ENCODE results near the gene EBP. TPM values are rescaled to one million over a fixed set of nuclear protein-coding genes. Genes with fewer than 3 reads are reported as not detected.

EBP gene
- total RNA-seq, 2 donors from 2014 or later, result 49.3 to 73.7 TPM

DNA sequence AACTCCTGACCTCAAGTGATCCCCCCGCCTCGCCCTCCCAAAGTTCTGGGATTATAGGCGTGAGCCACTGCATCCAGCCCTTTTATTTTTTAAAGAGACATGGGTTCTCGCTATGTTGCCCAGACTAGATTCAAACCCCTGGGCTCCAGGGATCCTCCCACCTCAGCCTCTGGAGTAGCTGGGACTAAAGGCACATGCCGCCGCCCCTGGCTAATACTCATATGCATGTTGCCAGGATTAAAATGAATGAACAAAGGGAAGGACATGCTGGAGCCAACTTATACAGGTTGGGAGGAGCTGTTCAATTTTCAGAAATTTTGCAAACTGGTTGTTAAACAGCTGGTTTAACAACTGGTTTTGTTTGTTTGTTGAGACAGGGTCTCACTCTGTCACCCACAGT, 47.0 kb upstream of the EBP start:
- Histone ChIP-seq H3K4me1 (peaks cover 0 to 7% of the 10 kb centered on the region in 2 donors), H3K27me3 (no peaks in the 10 kb centered on the region), H3K27ac (no peak overlapping the region), H3K36me3 (no peaks in the 10 kb centered on the region), H3K9me3 (peaks cover 0 to 5% of the 10 kb centered on the region in 2 donors), H3K4me3 (no peak overlapping the region)
- TF ChIP-seq, protein P1, sequence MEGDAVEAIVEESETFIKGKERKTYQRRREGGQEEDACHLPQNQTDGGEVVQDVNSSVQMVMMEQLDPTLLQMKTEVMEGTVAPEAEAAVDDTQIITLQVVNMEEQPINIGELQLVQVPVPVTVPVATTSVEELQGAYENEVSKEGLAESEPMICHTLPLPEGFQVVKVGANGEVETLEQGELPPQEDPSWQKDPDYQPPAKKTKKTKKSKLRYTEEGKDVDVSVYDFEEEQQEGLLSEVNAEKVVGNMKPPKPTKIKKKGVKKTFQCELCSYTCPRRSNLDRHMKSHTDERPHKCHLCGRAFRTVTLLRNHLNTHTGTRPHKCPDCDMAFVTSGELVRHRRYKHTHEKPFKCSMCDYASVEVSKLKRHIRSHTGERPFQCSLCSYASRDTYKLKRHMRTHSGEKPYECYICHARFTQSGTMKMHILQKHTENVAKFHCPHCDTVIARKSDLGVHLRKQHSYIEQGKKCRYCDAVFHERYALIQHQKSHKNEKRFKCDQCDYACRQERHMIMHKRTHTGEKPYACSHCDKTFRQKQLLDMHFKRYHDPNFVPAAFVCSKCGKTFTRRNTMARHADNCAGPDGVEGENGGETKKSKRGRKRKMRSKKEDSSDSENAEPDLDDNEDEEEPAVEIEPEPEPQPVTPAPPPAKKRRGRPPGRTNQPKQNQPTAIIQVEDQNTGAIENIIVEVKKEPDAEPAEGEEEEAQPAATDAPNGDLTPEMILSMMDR (IDR thresholded peaks at IDR 0.05), result no peak
- DNase-seq (ENCODE audit: low spot score), result no peak

DNA sequence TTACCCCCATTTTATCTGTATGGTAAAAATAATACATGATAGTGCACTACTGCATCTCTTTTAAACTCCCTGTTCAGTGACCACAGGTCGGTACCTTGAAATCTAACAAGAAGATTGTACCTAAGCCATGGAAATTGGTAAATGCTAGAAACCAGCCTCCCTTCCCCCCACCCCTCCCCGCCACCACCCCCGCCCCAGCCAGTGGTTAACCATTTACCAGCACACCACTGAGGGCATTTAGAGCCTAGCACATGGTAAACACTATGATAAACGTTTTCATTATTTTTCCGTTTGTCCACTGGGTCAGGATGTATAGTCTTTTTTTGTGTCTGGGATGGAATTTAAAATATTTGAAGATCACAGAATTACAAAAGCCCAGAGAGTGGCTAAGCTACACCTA, 46.3 kb upstream of the EBP start:
- Histone ChIP-seq H3K36me3 (no peaks in the 10 kb centered on the region), H3K27ac (peak overlapping the region in 1 of 2 donors; percentile 87), H3K27me3 (no peaks in the 10 kb centered on the region), H3K4me3 (peak overlapping the region; percentile 65 to 78), H3K4me1 (peaks cover 0 to 7% of the 10 kb centered on the region in 2 donors), H3K9me3 (peaks cover 0 to 5% of the 10 kb centered on the region in 2 donors)
- TF ChIP-seq, protein P1 (IDR thresholded peaks at IDR 0.05), result no peak
- no peak for DNase-seq (ENCODE audit: low spot score)

DNA sequence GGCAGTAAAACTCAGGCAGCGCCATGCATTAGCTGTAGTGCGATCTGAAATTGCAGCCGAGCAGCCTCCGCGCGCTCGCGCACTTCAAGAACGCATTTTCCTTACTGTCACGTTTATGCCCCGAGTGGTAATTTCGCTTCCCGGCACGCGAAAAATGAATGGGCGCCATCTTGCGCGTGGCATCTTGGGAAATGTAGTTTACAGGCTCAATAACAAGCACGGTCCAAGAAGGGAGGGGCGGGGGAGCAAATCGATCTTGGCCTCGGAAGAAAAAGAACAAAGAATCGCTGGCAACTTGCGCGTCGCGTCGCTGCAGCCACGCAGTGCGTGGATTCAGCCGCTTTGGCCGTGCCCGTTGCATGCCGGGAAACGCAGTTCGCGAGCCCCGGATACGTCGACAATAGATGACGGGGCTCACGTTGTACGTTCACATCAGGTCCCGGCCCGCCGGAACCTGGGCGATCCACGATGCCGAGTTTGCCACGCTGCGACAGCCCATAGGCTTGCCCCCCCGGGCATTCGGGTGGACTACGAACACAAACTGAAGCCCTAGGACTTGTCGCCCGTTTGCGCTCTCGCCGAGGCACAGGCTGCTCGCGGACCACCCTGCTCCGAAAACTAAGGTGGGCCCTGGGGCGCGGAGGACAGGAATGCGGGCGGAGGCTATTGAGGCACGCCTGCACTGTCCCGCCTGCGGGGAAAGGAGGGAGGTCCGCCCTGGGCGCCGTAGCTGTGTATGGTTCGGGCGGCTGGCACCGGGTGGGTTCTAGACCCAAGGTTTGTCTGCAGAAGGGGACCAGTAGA, 45.6 kb upstream of the EBP start, which contains the start of gene FTSJ1:
Gene FTSJ1 (plus strand): TSS at position 426 of the 804 bp plus-strand sequence. CDS start 1,849 bp downstream, outside the sequence.
- H3K4me3 ChIP-seq, result peak within 1 kb of the TSS; percentile 65 to 78
- TF ChIP-seq, protein P1 (IDR thresholded peaks at IDR 0.05), result no peak
- H3K36me3 ChIP-seq, result no peaks in the 10 kb centered on the region
- H3K27me3 ChIP-seq, result no peaks in the 10 kb centered on the region
- DNase-seq (ENCODE audit: low spot score), result peak; percentile 93
- peaks cover 0 to 5% of the 10 kb centered on the region in 2 donors for H3K9me3 ChIP-seq
- peaks cover 0 to 7% of the 10 kb centered on the region in 2 donors for H3K4me1 ChIP-seq
- peak within 1 kb of the TSS; percentile 78 to 87 for H3K27ac ChIP-seq

DNA sequence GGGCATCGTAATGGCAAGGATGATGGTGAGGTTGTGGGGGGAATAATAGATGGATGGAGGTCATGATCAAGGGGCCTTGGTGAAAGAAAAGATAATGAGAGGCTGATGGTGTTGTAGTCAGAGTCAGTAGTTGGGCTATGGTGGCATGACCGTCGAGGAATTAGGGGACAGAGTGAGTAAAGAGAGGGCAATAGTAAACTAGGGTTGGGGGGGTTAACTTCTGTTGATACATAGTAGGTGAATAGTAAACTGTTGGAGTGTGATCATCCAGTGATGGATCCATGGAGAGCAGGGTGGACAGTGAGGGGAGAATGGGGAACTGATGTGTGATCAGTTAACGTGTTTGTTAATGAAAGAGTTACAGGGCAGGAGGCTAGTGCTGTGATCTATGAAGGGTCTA, 44.7 kb upstream of the EBP start:
- Histone ChIP-seq H3K4me1 (peaks cover 0 to 7% of the 10 kb centered on the region in 2 donors), H3K27me3 (no peaks in the 10 kb centered on the region), H3K36me3 (no peaks in the 10 kb centered on the region), H3K9me3 (peaks cover 0 to 5% of the 10 kb centered on the region in 2 donors), H3K4me3 (peak overlapping the region; percentile 65 to 78), H3K27ac (peak overlapping the region in 1 of 2 donors; percentile 87)
- DNase-seq (ENCODE audit: low spot score), result no peak
- TF ChIP-seq, protein P1 (IDR thresholded peaks at IDR 0.05), result no peak

DNA sequence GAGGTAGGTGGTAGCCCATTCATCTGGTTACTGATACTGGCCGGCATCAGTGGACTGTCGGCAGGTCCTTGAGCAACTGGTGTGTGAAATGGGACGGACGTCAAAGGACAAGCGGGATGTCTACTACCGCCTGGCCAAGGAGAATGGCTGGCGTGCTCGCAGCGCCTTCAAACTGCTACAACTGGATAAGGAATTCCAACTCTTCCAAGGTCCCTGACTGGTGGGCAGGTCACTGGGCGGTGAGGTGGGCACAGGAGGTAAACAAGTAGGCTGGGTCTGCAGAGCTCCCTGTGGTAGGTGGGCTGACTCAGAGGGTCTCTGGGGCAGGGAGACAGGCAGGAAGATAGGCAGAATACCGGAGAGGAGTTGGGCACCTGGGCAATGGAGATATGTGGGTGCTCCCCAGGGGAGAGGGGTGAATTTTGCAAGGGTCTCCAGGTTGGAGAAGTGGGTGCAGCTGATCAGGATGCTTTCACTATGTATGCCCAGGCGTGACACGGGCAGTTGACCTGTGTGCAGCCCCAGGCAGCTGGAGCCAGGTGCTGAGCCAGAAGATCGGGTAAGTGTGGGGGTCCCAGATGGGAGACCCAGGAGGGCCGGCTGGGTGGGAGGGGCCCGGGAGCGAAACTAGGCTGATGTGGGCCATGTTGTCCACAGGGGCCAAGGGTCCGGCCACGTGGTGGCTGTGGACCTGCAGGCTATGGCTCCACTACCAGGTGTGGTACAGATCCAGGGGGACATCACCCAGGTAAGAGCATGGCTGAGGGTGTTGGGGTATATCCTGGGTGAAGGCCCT, 43.5 kb upstream of the EBP start:
- TF ChIP-seq, protein P1 (IDR thresholded peaks at IDR 0.05), result no peak
- peaks cover 0 to 7% of the 10 kb centered on the region in 2 donors for H3K4me1 ChIP-seq
- DNase-seq (ENCODE audit: low spot score), result no peak
- H3K27ac ChIP-seq, result no peak overlapping the region
- no peaks in the 10 kb centered on the region for H3K27me3 ChIP-seq
- H3K36me3 ChIP-seq, result peaks cover 3% of the 10 kb centered on the region
- H3K9me3 ChIP-seq, result peaks cover 0 to 5% of the 10 kb centered on the region in 2 donors
- H3K4me3 ChIP-seq, result no peak overlapping the region
